GM19395 (cell line): Measurements from ENCODE around the gene CSKMT.

Source experiments
- ATAC-seq: cut with Tn5 transposase; IDR thresholded peaks from one replicate; pipeline ENCODE4 v1.9.1; 2021; ENCODE audit warnings: mild to moderate bottlenecking, moderate library complexity; ENCODE audit not compliant: unreplicated experiment

CSKMT gene

DNA sequence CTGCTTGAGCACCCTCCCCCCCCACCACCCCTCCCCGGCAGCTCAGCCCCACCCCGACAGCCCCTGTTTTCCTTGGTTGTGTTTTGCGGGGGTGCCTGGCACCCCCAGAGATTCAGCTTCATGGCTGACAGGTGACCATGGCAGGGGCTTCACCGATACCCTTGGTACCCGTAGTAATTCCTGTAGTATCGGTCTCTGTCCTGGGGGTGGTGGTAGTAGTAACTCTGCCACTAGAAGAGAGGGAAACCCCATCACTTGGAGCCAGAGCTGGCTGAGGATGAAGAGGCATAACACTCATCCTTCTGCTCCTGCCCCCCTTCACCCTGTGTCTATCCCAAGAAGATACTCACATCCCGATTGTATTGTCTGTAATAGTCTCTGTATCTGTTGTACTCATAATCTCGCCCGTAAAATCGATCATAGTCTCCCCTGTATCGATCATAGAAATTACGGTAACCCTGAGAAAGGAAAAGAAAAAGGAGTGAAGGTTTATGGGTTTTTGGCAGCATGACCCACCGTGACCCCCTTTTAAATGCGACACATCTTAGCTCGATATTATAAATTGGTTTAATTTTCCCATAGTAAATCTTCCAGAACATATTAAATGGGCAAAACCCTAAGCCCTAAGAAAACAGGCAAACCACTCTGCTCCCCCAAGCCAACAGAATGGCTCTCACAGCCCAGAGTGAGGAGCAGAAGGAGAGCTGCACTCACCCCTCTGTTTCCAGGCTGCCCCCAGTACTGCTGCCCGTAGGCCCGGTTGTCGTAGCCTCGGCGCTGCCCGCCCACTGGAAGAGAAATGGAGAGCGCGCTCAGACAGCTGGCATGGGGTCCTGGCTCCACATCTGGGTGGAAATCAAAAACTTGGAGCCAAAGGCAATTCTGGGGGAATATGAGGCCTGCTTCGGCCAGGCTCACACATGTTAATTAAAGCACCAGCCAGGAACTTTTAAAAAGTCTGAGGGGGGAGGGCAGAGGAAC is 50.3 kb downstream of the CSKMT start:
- ATAC-seq: no peak

DNA sequence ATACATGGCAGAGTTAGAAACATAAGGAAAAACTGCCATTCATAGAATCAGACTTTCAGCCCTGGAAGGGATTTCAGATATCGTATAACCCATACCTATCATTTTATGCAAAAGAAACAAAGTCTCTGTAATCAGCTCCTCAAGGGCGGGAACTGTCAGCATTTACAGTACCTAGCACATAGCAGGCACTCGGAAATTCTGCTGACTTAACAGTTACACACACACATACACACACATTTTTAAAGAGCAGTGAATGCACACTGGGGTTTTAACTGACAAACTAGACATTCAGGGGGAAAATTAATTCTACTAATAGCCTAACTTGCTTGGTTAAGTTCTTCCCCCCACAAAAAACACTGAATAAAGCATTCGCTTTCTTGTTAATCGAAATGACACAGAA is 51.1 kb downstream of the CSKMT start:
- no peak for ATAC-seq

DNA sequence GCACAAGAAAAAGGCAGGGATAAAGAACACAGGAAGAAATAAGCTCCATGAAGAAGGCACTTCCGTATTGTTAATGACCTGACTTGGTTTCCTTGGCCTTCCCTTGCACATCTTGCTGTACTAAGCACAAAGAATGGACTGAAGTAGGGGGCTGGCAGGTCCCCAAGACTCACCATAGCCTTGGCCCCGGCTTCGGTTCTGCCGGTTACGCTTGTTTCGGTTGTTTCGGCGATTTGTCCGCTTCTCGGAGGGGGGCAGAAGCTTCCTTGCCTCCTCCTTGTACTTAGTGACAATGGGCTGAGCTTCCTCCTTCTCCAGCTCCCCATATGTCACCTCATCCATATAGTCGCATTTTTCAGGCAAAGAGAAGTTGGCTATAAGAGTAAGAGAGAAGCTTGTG is 51.7 kb downstream of the CSKMT start:
- no peak for ATAC-seq
